Fibroblast of villous mesenchyme (primary cell): ENCODE measurements around the gene BCLAF3. TPM values are rescaled to one million over a fixed set of nuclear protein-coding genes. Genes with fewer than 3 reads are reported as not detected.

Experiments
- DNase-seq: peaks from one replicate; pipeline ENCODE4 v3.0.0-alpha.2; 2010; ENCODE audit warnings: low read depth
- H3K4me3 ChIP-seq: 2 replicates; pipeline ENCODE4 v1.5.1; 2011; ENCODE audit warnings: low read depth, mild to moderate bottlenecking, low read length
- CTCF ChIP-seq: IDR thresholded peaks from 2 replicates; pipeline ENCODE4 v1.5.1; 2012; ENCODE audit warnings: low read depth, mild to moderate bottlenecking, low read length; ENCODE audit not compliant: insufficient read depth
- total RNA-seq: library from RNA; depleted of rRNA; stranded (reverse); fragments of >200 nt; gene quantifications from 2 replicates; pipeline ENCODE4 v1.2.3, GENCODE V29; 2012

Gene BCLAF3
- total RNA-seq, 1 donor: 6.5 TPM

DNA sequence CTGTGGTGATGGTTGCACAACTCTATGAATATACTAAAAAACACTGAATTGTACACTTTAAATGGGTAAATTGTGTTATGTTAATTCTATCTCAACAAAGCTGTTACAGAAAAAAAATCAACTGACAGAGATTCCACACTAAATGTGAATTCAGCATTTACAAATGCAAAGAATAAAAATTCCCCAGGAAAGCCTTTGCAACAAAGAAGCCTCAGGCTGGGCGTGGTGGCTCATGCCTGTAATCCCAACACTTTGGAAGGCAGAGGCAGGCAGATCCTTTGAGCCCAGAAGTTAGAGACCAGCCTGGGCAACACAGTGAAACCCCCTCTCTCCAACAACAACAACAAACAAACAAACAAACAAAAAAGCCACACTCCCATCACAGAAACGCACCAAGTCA, 8.9 kb downstream of the BCLAF3 start:
- no peak for TF ChIP-seq CTCF
- no peak for DNase-seq
- no peak overlapping the region for H3K4me3 ChIP-seq

DNA sequence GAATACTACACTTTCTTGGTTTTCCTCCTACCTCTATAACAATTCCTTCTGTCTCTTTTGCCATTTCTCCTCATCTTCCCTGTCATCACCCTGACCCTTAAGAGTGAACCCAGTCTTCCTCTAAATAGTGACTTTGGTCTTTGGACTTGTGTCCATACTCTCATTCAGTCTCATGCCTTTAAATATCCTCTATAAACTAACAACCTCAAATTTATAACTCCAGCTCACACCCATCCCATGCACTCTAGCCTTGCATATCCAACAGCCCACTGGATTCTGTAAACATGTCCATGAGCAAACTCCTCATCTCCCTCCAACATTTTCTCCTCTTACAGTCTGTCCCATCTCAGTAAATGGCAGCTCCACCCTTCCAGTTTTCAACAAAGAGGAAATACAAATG, 15.0 kb downstream of the BCLAF3 start:
- H3K4me3 ChIP-seq: no peak overlapping the region
- DNase-seq: no peak
- no peak for TF ChIP-seq CTCF

GRCh38 chrX:19972984-19973383, 17.9 kb downstream of the BCLAF3 start:
- TF ChIP-seq CTCF: no peak
- no peak overlapping the region for H3K4me3 ChIP-seq
- no peak for DNase-seq

- TF ChIP-seq CTCF: no peak
- no peak for DNase-seq
- no peak overlapping the region for H3K4me3 ChIP-seq
Measured at GRCh38 chrX:19968276-19968675, 22.6 kb downstream of the BCLAF3 start.

GRCh38 chrX:19966056-19966455, 24.8 kb downstream of the BCLAF3 start:
- no peak for TF ChIP-seq CTCF
- no peak overlapping the region for H3K4me3 ChIP-seq
- DNase-seq: no peak

DNA sequence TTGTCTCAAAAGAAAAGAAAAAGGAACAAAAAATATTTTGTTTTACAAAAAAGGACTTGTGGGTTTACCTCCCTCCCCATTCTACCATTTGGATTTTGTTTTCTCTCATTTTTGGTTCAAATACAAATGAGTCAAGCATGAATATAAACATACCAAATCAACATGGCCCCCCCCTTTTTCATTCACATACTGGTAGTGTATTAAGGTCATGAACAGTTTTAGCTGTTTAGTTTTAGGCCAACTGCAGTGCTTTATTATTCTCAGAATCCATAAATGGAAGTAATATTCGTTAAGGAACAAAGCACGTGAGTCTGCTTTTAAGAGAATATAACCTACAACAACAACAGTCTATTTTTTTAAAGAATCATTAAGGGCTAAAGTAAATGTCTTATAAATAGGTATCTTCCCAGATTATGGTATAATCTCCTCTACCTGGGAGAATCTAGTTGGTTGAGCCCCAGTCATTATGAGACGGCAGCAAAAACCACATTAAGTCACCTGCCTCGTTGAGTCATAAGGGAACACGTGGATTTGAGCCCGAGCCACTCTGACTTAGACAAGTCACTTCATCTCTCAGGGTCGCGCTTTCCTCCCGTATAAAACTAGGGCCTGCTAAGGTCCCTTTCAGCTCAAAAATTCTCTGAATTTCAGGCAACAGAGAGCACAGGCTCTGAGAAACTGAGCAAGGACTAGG, 26.7 kb downstream of the BCLAF3 start:
- H3K4me3 ChIP-seq: no peak overlapping the region
- no peak for DNase-seq
- TF ChIP-seq CTCF: no peak

GRCh38 chrX:19960913-19961312, 29.9 kb downstream of the BCLAF3 start:
- TF ChIP-seq CTCF: no peak
- DNase-seq: no peak
- H3K4me3 ChIP-seq: no peak overlapping the region
